Body of pancreas (tissue), 4 donors: ENCODE measurements around the gene MAML3.

Experiments used
- CTCF ChIP-seq, 7 experiments: fragments of 450-650 bp in 4 of 7; fragments of 200-600 bp in 3 of 7; sonication (generic) in 3 of 7; IDR thresholded peaks; one replicate each; pipeline ENCODE4 v1.5.1; 2016 to 2019; ENCODE audit warnings: antibody characterized with exemption in 7 of 7
- POLR2A ChIP-seq, 3 donors: fragments of 450-650 bp; IDR thresholded peaks; one replicate each; pipeline ENCODE4 v1.6.1; 2016; ENCODE audit warnings: antibody characterized with exemption in 3 of 3, mild to moderate bottlenecking in 2 of 3

- TF ChIP-seq CTCF (IDR thresholded peaks at IDR 0.05) (no peak), POLR2A (IDR thresholded peaks at IDR 0.05) (no peak)
Measured at GRCh38 chr4:139919521-139919920, 234.5 kb downstream of the MAML3 start.
